Measurements from ENCODE around the gene DNM2.
"Not testable (repeated sequence)": the region's sequence is repeated elsewhere in the genome, so short reads cannot be mapped to it uniquely, and the experiment has no call there.

The DNM2 gene

DNA sequence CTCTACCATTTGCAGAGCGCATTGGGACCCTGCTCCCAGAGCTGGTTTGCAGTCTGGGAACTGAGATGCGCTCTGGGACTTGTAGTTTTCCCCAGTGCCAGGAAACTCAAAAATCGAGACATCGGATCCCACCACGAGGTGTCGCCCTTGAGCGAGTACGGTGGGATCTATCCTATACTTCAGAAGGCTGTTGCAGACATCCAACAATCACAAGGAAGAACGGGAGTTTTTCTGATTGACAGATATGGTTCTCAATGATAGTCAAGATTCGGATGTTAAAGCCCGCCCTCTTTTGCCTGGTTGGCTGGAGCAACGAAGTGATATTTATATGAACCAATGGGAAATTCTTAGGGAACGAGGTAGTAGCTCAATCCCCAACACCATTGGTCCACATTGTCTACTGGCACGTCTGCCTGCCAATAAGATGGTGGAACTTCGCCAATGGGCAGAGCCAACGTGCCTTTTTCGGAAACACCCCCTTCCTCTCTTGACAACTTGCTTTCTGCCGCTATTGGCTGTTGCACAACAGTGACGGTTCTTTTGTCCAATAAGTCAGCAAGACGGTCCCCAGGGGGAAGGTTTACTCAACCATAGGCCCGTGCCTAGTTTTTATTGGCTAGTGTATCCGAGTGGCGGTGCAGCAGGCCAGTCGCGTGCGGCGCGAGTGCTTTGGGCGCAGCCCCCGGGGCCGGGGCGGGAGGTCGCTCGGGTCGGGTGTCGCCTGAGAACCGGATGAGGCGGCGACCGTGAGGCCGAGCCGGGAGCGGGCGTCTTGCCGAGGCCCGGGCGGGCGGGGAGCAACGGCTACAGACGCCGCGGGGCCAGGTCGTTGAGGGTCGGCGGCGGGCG, at the start of gene DNM2:
Gene DNM2 (plus strand): TSS at position 724 of the 849 bp plus-strand sequence. CDS start 164 bp downstream, outside the sequence.
- peak; percentile 93 to 97 for DNase-seq (ENCODE audit: low read depth in 2 of 2)

DNA sequence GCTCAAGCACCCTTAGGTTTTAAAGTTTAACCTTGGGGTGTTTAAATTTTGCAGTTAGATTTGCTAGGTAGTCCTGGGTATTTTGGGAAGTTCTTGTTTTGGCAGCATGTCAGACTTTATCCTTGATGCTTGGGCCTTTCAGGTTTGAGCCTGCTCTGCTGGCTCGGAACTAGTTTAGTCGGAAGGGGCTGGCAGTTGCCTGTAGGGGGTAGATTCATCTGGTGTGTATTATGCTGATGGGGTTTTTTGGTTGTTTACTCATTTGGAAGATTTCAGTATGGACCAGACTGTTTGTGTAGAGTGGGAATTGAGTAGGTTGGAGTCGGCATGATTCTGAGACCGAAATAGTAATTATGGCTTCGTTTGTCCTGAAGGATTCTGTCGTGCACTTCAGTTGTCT, 48.6 kb upstream of the DNM2 start:
- DNase-seq (ENCODE audit: low read depth in 2 of 2): no peak

DNA sequence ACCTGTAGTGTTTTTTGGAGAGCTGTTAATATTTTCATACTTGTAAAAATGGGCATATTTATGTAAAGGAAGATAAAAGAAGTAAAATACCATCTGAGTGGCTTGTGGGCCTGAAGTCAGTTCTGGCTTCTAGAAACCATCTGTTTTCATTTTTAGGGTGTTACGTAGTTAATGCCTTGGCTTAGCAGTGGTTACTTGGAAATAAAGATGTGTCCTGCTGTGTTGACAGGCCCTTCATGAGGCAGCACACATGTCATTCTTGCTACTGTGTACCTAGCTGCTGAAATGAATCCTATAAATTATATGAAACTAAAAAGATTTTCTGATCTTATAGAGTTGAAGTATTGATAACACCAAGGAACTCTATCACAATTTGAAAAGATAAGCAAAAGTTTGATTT, 47.7 kb upstream of the DNM2 start:
- DNase-seq (ENCODE audit: low read depth in 2 of 2): no peak

DNA sequence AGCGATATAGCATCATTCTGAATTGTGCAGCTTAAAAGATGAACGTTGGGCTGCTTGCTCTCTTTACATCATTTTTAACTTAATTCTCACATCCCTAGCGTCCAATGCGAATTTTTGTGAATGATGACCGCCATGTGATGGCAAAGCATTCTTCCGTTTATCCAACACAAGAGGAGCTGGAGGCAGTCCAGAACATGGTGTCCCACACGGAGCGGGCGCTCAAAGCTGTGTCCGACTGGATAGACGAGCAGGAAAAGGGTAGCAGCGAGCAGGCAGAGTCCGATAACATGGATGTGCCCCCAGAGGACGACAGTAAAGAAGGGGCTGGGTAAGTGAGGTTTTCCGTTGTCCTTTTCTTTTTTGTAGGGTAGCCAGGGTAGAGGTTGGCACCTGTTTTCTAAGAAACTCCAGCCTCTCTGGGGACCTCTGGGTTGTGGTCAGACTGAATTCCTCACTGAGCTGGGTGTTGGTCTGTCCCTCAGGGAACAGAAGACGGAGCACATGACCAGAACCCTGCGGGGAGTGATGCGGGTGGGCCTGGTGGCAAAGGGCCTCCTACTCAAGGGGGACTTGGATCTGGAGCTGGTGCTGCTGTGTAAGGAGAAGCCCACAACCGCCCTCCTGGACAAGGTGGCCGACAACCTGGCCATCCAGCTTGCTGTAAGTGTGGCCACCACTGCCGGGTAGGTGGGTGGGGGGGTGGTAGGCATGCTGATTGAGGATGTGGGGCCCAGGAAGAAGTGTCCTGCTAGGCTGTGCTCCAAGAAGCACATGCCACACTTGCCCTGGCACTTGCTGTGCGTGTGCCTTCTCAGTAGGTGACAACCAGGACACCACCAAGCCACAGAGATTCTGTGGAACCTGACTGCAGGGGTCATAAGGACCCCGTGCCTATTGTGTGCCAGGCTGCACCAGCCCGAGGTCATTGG, 46.7 kb upstream of the DNM2 start:
- no peak for DNase-seq (ENCODE audit: low read depth in 2 of 2)

DNA sequence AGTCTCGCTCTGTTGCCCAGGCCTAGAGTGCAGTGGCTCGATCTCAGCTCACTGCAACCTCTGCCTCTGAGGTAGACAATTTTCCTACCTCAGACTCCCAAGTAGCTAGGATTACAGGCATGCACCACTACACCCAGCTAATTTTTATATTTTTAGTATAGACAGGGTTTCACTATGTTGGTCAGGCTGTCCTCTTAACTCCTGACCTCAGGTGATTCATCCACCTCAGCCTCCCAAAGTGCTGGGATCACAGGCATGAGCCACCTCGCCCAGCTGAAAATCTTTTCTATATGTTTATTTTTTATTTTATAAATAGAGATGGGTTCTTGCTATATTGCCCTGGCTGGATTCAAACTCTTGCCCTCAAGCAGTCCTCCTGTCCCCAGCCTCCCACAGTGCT, 46.0 kb upstream of the DNM2 start:
- DNase-seq (ENCODE audit: low read depth in 2 of 2): not testable (repeated sequence)

DNA sequence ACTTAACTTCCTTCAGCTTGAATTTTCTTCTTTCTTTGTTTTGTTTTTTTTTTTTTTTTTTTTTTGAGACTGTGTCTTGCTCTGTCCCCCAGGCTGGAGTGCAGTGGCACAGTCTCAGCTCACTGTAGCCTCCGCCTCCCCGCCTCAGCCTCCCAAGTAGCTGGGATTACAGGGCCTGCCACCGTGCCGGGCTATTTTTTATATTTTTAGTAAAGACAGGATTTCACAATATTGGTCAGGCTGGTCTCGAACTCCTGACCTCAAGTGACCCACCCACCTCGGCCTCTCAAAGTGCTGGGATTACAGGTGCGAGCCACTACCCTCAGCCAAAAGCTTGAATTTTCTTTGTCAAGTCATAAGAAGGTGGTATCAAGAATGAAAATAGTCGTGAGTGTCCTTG, 42.7 kb upstream of the DNM2 start:
- DNase-seq (ENCODE audit: low read depth in 2 of 2): not testable (repeated sequence)

DNA sequence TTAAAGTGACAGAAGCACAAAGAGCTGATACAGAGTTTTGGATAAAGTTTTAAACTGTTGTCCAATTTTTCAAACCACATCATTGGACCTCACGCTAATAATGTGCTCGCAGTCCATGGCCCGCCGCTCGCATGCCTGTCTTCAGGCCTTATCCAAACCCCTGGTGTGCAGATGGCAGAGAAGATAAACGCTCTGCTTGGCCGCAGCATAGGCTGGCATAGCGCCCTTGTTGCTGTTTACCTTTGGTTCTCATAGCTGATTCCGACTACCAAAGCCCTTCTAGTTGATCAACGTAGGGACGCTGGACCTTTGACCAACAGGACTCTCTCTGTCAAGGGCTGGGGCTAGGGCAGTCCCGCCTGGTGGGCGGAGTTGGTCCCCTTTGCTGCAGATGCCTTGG, 40.1 kb upstream of the DNM2 start:
- DNase-seq (ENCODE audit: low read depth in 2 of 2): no peak

DNA sequence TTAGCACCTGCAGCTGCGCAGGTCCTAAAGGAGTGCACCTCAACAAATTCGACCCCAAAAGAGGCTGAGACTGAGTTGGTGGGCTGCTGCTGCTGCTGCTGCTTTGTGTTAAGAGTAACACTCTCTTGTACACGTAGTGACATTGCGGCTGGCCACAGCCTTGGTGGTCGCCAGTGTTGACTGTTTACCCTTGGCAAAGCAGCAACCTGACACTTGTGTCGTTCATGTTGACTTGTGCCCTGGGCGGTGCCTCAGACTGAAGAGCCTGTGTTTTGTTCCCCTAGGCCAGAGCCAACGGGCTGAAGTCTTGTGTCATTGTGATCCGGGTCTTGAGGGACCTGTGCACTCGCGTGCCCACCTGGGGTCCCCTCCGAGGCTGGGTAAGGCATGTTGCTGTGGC, 39.1 kb upstream of the DNM2 start:
- no peak for DNase-seq (ENCODE audit: low read depth in 2 of 2)

DNA sequence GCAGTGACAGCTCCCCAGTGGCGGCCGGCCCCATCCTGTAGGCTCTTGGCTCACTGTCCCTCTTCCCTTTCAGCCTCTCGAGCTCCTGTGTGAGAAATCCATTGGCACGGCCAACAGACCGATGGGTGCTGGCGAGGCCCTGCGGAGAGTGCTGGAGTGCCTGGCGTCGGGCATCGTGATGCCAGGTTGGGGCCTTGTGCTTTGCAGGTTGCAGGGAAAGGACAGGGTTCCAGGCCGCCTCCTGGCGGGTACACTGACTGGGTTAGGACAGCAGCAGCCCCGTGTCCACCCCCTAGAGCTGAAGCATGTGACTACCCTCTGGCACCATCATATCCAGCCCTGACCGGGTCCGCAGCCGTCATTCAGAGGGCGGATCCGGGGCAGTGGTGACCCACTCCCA, 38.1 kb upstream of the DNM2 start:
- no peak for DNase-seq (ENCODE audit: low read depth in 2 of 2)

DNA sequence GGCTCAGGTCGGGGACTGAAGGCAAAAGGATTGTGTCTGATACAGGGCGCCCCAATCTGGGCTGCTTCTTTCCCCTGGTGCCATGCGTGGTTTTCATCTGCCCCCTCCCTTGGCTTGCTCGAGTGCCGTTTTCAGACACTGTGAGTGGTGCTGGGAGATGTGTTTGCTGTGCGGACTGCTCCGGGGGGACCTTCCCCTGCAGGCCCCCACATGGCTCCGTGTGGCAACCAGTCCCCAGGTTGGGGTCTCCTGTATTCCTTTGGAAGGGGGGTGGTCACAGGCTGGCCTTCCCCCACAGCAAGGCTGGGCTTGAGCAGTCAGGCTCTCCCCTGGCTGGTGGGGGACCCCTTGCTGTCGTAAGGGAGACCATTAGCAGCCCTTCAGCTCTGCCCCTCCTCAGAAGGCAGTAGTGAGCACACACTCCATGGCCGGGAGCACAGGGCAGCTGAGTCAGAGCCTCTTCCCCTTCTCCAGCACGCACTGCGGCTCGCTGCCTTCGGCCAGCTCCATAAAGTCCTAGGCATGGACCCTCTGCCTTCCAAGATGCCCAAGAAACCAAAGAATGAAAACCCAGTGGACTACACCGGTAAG, 37.2 kb upstream of the DNM2 start:
- DNase-seq (ENCODE audit: low read depth in 2 of 2): no peak

DNA sequence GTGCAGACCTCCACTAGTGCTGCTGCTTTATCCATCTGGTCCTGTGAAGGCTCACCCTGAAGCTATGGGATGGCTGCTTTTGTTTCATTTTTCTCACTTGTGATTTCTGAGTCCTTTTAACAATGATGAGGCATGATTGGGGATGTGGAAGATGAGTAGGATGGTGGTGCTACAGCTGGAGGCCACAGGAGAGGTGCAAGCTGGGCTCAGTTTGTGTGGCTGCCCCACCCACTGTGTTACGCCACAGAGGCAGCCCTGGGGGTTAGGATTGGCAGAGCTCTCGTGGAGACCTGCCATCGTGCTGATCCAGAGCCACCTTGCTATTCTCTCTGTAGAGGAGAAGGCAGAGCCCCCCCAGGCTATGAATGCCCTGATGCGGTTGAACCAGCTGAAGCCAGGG, 36.2 kb upstream of the DNM2 start:
- DNase-seq (ENCODE audit: low read depth in 2 of 2): no peak

DNA sequence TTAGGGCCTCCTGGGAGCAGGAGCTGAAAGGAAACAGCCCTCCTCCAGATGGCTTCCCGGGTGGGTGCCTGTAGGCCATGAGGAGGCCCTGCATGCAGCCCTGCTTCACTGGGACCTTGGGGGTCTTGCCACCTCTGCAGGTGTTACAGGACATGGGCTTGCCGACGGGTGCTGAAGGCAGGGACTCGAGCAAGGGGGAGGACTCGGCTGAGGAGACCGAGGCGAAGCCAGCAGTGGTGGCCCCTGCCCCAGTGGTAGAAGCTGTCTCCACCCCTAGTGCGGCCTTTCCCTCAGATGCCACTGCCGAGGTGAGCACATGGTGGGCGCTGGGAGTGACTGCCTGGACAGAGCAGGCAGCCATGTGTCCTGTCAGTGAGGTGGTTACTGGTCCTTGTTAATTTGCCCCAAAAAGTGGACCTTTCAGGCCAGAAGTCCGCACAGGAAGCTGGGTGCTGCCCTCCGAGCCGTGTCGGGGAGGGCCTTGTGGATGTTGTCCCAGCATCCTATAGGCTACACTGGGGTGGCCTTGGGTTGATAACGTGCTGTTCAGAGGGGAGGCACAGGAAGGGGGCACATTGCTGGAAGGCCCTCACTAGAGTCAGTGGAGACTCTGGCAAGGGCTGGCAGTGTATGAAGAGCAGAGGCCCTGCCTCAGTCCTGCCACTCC, 35.3 kb upstream of the DNM2 start:
- no peak for DNase-seq (ENCODE audit: low read depth in 2 of 2)

DNA sequence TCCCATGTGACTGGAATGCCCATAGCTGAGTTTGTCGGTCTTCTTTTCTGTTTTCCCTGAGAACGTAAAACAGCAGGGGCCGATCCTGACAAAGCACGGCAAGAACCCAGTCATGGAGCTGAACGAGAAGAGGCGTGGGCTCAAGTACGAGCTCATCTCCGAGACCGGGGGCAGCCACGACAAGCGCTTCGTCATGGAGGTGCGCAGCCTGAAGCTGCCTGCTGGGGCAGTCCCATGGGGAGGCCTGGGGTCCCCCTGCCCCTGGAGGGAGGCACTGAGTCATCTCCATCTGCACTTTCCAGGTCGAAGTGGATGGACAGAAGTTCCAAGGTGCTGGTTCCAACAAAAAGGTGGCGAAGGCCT, 34.8 kb upstream of the DNM2 start:
- DNase-seq (ENCODE audit: low read depth in 2 of 2): no peak

DNA sequence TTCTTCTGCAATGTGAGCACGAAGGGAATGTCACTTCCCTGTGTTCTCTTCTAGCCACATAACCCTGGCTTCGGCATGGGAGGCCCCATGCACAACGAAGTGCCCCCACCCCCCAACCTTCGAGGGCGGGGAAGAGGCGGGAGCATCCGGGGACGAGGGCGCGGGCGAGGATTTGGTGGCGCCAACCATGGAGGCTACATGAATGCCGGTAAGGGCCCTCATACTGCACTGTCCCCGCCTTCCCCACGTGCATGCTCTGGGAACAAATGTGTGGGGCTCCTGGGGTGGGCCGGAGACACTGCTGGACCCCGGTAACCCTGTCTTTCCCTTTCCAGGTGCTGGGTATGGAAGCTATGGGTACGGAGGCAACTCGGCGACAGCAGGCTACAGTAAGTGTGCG, 34.3 kb upstream of the DNM2 start:
- no peak for DNase-seq (ENCODE audit: low read depth in 2 of 2)

DNA sequence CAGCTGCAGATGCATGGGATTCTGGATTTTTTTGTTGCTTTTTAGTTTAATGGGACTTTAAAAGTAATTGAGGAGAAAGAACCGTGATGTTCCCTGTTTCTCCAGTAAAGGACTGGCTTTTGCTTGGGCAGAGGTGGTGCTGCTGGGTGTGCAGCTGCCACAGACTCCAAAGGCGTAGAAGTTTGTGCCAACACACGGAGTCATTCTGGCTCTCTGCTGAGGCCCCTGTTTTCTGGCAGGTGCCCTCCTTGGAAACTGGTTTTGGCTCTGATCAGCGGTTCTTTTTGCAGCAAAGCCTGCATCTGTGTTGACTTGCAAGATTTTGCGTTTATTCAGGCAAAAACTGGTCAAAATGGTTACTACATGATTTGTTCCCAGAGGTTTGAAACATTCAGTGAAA, 32.7 kb upstream of the DNM2 start:
- DNase-seq (ENCODE audit: low read depth in 2 of 2): no peak

DNA sequence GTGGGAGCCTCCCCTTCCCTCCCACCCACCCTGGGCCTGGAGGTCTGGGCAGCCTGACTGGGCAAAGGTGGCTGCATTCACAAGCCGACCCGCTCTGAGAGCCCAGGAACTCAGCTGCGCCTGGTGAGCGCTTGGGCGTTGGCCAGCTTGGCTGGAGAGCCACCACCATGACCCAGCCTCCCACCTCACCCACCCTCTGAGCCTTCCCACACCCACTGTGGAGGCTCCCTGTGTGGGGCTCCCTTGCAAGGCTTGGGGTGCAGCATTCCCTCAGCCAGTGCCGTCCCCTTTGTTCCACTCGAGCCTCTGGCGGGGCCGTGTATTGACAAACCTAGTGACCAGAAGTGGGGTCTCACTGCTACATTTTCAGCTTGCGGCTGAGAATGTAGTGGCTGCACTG, 31.7 kb upstream of the DNM2 start:
- no peak for DNase-seq (ENCODE audit: low read depth in 2 of 2)

DNA sequence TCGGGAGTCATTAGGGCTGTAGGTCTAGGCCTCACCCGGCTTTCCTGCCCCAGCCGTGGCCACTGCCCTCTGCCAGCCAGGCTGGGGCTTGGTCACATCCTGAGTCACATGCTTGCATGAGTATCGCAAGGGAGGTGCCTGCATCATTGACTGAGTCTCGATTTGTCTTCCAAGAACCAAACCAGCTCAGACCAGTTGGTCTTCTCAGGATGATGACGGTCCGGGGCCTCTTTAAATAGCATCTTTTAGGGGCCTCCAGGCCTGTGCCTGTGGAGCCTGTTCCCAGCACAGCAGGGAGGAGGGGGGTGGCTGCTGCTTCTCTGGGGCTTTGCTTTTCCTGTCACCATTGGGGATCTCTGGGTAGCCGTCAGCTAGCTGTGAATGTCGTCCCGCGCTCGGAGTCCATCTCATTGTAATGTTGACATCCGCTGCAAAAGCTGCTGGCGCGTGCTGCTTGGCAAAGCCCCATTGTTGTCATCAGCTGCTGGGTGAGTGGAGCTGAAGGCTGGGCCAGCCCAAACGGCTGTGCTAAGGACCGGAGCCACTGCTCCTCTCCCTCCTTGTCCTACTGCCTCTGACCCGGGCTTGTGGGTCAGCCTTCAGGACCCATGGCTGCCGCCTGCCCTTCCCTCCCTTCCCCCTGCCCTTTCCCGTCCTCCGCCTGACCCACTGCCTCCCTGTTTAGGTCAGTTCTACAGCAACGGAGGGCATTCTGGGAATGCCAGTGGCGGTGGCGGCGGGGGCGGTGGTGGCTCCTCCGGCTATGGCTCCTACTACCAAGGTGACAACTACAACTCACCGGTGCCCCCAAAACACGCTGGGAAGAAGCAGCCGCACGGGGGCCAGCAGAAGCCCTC, 31.0 kb upstream of the DNM2 start:
- no peak for DNase-seq (ENCODE audit: low read depth in 2 of 2)

DNA sequence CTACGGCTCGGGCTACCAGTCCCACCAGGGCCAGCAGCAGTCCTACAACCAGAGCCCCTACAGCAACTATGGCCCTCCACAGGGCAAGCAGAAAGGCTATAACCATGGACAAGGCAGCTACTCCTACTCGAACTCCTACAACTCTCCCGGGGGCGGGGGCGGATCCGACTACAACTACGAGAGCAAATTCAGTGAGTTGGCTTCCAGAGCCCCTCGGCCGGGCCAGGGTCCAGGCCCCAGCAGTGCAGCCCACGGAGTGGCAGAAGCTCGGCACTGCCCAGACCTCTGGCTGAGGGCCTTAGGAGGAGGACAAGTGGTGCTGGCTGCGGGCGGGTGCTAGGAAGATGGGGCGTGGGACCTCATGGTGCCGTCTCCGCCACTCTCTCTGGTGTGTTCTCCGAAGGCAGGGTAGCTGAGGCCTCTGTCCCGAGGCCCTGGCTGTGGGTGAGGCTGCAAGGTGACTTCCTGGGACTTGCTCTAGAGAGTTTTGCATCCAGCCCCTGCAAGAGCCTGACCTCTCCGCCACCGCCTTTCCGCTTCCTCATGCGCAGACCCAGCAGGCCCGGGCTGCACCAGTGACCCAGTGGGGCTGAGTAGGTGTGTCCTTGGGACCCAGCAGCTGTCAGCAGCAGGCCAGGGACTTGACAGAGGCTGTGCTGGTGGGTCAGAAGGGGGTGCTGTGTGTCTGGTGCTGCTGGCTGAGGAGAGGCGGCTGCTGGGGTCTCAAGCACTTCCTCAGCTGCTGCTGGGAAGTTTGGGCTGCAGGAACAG, 30.2 kb upstream of the DNM2 start:
- no peak for DNase-seq (ENCODE audit: low read depth in 2 of 2)

DNA sequence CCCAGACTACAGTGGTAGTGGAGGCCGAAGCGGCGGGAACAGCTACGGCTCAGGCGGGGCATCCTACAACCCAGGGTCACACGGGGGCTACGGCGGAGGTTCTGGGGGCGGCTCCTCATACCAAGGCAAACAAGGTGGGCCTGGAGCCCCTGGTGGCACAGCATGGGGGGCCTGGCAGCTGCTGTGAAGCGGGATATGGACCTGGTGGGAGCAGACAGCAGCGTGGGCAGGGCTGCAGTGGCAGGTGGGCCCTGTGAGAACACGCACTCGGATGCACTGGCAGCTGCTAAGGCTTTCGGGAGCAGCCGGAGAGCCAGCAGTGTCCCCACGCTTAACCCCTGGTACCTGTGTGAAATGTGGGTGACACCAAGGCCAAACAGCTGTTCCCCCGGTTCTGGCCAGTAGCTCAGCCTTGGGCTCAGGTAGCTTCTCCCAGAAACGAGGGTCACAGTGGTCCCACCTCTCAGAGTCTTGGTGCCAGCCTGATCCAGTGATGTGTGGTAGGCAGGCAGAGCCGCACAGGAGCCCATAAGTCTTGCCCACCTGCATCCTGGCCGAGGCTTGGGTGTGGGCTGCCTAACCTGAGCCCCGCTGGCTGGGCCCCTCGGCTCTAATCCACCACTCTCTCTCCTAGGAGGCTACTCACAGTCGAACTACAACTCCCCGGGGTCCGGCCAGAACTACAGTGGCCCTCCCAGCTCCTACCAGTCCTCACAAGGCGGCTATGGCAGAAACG, 29.2 kb upstream of the DNM2 start:
- DNase-seq (ENCODE audit: low read depth in 2 of 2): no peak

All from stimulated activated CD8-positive, alpha-beta memory T cell treated with anti-CD3 and anti-CD28 coated beads, Interleukin-2, amount 100 ng/mL, for 48 hours (primary cell).